A549 (cell line): ENCODE measurements around the gene ZNF132.

Experiments
- CTCF ChIP-seq: fragments of >200 bp; sonication (Bioruptor Twin); formaldehyde crosslinking; IDR thresholded peaks from 3 replicates; pipeline ENCODE4 v1.5.1; 2016
- GATA3 ChIP-seq: IDR thresholded peaks from 2 replicates; pipeline ENCODE4 v1.6.1; 2012; ENCODE audit warnings: borderline replicate concordance
- HOXA7 ChIP-seq: fragments of 250-450 bp; sonication (Bioruptor Pico); IDR thresholded peaks from 2 replicates; pipeline ENCODE4 v1.5.0; 2020; ENCODE audit warnings: mild to moderate bottlenecking, moderate library complexity
- MAFK ChIP-seq: fragments of 450-650 bp; IDR thresholded peaks from 2 replicates; pipeline ENCODE4 v1.6.1; 2014; ENCODE audit not compliant: partially characterized antibody
- MYC ChIP-seq: IDR thresholded peaks from 2 replicates; pipeline ENCODE4 v1.6.1; 2012; ENCODE audit warnings: mild to moderate bottlenecking, inconsistent platforms, low read length, improper control_type of control experiment, borderline replicate concordance
- RAD21 ChIP-seq, 2 experiments: fragments of >200 bp in 1 of 2; sonication (Bioruptor Twin) in 1 of 2; formaldehyde crosslinking in 1 of 2; IDR thresholded peaks in 1 of 2; conservative IDR thresholded peaks in 1 of 2; 2 replicates in 1 of 2; 3 replicates in 1 of 2; pipeline ENCODE4 v1.6.1; 2012 to 2018; ENCODE audit warnings: inconsistent platforms in 1 of 2
- RFX5 ChIP-seq: fragments of 450-650 bp; IDR thresholded peaks from 2 replicates; pipeline ENCODE4 v1.7.1; 2014; ENCODE audit warnings: antibody characterized with exemption, mild to moderate bottlenecking, moderate library complexity
- ZNF302 ChIP-seq: fragments of 250-450 bp; sonication (Bioruptor Pico); IDR thresholded peaks from 2 replicates; pipeline ENCODE4 v1.9.0; 2021; ENCODE audit warnings: inconsistent platforms, mild to moderate bottlenecking, moderate library complexity
- TF ChIP-seq, protein P1 (sequence below): fragments of >200 bp; sonication (Bioruptor Twin); formaldehyde crosslinking; IDR thresholded peaks from 3 replicates; pipeline ENCODE4 v1.6.1; 2016
- TF ChIP-seq, protein P2 (sequence below): fragments of 250-450 bp; sonication (Bioruptor Pico); IDR thresholded peaks from 2 replicates; pipeline ENCODE4 v1.5.0; 2021; ENCODE audit warnings: mild to moderate bottlenecking, moderate library complexity, borderline replicate concordance

GRCh38 chr19:58439576-58440554 is at the start of gene ZNF132:
- no peak for TF ChIP-seq GATA3
- no peak for TF ChIP-seq CTCF
- no peak for TF ChIP-seq MYC
- TF ChIP-seq ZNF302: no peak
- TF ChIP-seq, protein P1, sequence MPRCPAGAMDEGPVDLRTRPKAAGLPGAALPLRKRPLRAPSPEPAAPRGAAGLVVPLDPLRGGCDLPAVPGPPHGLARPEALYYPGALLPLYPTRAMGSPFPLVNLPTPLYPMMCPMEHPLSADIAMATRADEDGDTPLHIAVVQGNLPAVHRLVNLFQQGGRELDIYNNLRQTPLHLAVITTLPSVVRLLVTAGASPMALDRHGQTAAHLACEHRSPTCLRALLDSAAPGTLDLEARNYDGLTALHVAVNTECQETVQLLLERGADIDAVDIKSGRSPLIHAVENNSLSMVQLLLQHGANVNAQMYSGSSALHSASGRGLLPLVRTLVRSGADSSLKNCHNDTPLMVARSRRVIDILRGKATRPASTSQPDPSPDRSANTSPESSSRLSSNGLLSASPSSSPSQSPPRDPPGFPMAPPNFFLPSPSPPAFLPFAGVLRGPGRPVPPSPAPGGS: no peak
- no peak for TF ChIP-seq RFX5
- TF ChIP-seq, protein P2, sequence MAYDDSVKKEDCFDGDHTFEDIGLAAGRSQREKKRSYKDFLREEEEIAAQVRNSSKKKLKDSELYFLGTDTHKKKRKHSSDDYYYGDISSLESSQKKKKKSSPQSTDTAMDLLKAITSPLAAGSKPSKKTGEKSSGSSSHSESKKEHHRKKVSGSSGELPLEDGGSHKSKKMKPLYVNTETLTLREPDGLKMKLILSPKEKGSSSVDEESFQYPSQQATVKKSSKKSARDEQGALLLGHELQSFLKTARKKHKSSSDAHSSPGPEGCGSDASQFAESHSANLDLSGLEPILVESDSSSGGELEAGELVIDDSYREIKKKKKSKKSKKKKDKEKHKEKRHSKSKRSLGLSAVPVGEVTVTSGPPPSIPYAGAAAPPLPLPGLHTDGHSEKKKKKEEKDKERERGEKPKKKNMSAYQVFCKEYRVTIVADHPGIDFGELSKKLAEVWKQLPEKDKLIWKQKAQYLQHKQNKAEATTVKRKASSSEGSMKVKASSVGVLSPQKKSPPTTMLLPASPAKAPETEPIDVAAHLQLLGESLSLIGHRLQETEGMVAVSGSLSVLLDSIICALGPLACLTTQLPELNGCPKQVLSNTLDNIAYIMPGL (CRISPR knock-in tag): no peak
- no peak for TF ChIP-seq MAFK
- TF ChIP-seq HOXA7 (CRISPR knock-in tag): no peak
- no peak for TF ChIP-seq RAD21 (conservative IDR thresholded peaks at IDR 0.05 in 1 of 2, IDR thresholded peaks at IDR 0.05 in 1 of 2)
